Measurements from ENCODE around the gene NYAP2. TPM values are rescaled to one million over a fixed set of nuclear protein-coding genes. Genes with fewer than 3 reads are reported as not detected.

NYAP2 gene
- total and polyA plus RNA-seq, 7 donors = 0.03 to 0.36 TPM; not detected in 5

GRCh38 chr2:225367482-225367881 is 32.0 kb upstream of the NYAP2 start:
- TF ChIP-seq POLR2A (IDR thresholded peaks at IDR 0.05) (no peak), CTCF (IDR thresholded peaks at IDR 0.05) (no peak), POLR2AphosphoS5 (IDR thresholded peaks at IDR 0.05) (no peak), EP300 (IDR thresholded peaks at IDR 0.05) (no peak)
- Histone ChIP-seq H3K4me1 (no peaks in the 10 kb centered on the region), H3K4me3 (no peak overlapping the region), H3K36me3 (no peaks in the 10 kb centered on the region), H3K9me3 (no peaks in the 10 kb centered on the region), H3K27ac (no peak overlapping the region), H3K27me3 (no peaks in the 10 kb centered on the region)
- intact Hi-C loops (cut with DNase I) = no loop called here
- DNase-seq = no peak
- 37 to 40% methylated on average over 1 of the region's 1 CpG for WGBS, 2 donors

- Histone ChIP-seq H3K4me3 (no peak overlapping the region), H3K9me3 (no peaks in the 10 kb centered on the region), H3K4me1 (no peaks in the 10 kb centered on the region), H3K36me3 (no peaks in the 10 kb centered on the region), H3K27me3 (no peaks in the 10 kb centered on the region), H3K27ac (no peak overlapping the region)
- 56 to 75% methylated on average over 3 of the region's 3 CpGs for WGBS, 2 donors
- no peak for DNase-seq
- TF ChIP-seq EP300 (IDR thresholded peaks at IDR 0.05) (no peak), POLR2AphosphoS5 (IDR thresholded peaks at IDR 0.05) (no peak), POLR2A (IDR thresholded peaks at IDR 0.05) (no peak), CTCF (IDR thresholded peaks at IDR 0.05) (no peak)
- intact Hi-C loops (cut with DNase I) = no loop called here
Measured at GRCh38 chr2:225378984-225379383, 20.5 kb upstream of the NYAP2 start.

GRCh38 chr2:225379856-225380255 is 19.7 kb upstream of the NYAP2 start:
- Histone ChIP-seq H3K4me3 (no peak overlapping the region), H3K4me1 (no peaks in the 10 kb centered on the region), H3K9me3 (no peaks in the 10 kb centered on the region), H3K27ac (no peak overlapping the region), H3K27me3 (no peaks in the 10 kb centered on the region), H3K36me3 (no peaks in the 10 kb centered on the region)
- intact Hi-C loops (cut with DNase I) = no loop called here
- WGBS, 2 donors = 40 to 92% methylated on average over 6 of the region's 6 CpGs
- TF ChIP-seq EP300 (IDR thresholded peaks at IDR 0.05) = no peak
- no peak for DNase-seq

GRCh38 chr2:225381609-225382008 is 17.9 kb upstream of the NYAP2 start:
- H3K4me3 ChIP-seq = no peak overlapping the region
- H3K9me3 ChIP-seq = no peaks in the 10 kb centered on the region
- TF ChIP-seq EP300 (IDR thresholded peaks at IDR 0.05) = no peak
- TF ChIP-seq POLR2AphosphoS5 (IDR thresholded peaks at IDR 0.05) = no peak
- no peak for TF ChIP-seq POLR2A (IDR thresholded peaks at IDR 0.05)
- no peak for TF ChIP-seq CTCF (IDR thresholded peaks at IDR 0.05)
- H3K4me1 ChIP-seq = no peaks in the 10 kb centered on the region
- 80 to 92% methylated on average over 4 of the region's 4 CpGs for WGBS, 2 donors
- DNase-seq = no peak
- no peak overlapping the region for H3K27ac ChIP-seq
- intact Hi-C loops (cut with DNase I) = no loop called here
- H3K27me3 ChIP-seq = no peaks in the 10 kb centered on the region
- no peaks in the 10 kb centered on the region for H3K36me3 ChIP-seq

GRCh38 chr2:225398372-225398771 is 1.1 kb upstream of the NYAP2 start:
- 59 to 72% methylated on average over 2 of the region's 2 CpGs for WGBS, 2 donors
- H3K36me3 ChIP-seq = no peaks in the 10 kb centered on the region
- H3K9me3 ChIP-seq = no peaks in the 10 kb centered on the region
- no peak overlapping the region for H3K4me3 ChIP-seq
- no peaks in the 10 kb centered on the region for H3K27me3 ChIP-seq
- no peak overlapping the region for H3K27ac ChIP-seq
- intact Hi-C loops (cut with DNase I) = no loop called here
- no peaks in the 10 kb centered on the region for H3K4me1 ChIP-seq
- no peak for DNase-seq
- TF ChIP-seq EP300 (IDR thresholded peaks at IDR 0.05) = no peak
- TF ChIP-seq POLR2A (IDR thresholded peaks at IDR 0.05) = no peak
- TF ChIP-seq POLR2AphosphoS5 (IDR thresholded peaks at IDR 0.05) = no peak
- no peak for TF ChIP-seq CTCF (IDR thresholded peaks at IDR 0.05)
